Breast epithelium (tissue), 3 donors: ENCODE data around the gene CBARP.

ENCODE experiments used
- CTCF ChIP-seq, 3 donors: fragments of 450-650 bp; IDR thresholded peaks; one replicate each; pipeline ENCODE4 v1.5.1; 2016 to 2017; ENCODE audit warnings: antibody characterized with exemption in 3 of 3, mild to moderate bottlenecking in 3 of 3, moderate library complexity in 3 of 3
- POLR2A ChIP-seq: fragments of 450-650 bp; IDR thresholded peaks from one replicate; pipeline ENCODE4 v1.6.1; 2016; ENCODE audit warnings: antibody characterized with exemption, mild to moderate bottlenecking, moderate library complexity
- POLR2AphosphoS5 ChIP-seq, 3 donors: sonication (generic); formaldehyde crosslinking; IDR thresholded peaks; one replicate each; pipeline ENCODE4 v1.6.1; 2017; ENCODE audit warnings: antibody characterized with exemption in 3 of 3

- no peak for TF ChIP-seq CTCF (IDR thresholded peaks at IDR 0.05)
- TF ChIP-seq POLR2AphosphoS5 (IDR thresholded peaks at IDR 0.05) = peak in 2 of 3 donors; percentile 13 to 38
- no peak for TF ChIP-seq POLR2A
These were observed 13.8 kb upstream of the CBARP start for GRCh38 chr19:1251330-1252220.
